Suppressor macrophage treated with lipopolysaccharide for 4 hours (primary cell): ENCODE results near the gene NCKAP5.
"Not testable (repeated sequence)": the region's sequence is repeated elsewhere in the genome, so short reads cannot be mapped to it uniquely, and the experiment has no call there.

Experiments used
- DNase-seq: peaks from one replicate; pipeline ENCODE4 v3.0.0-alpha.2; 2020

Gene NCKAP5

GRCh38 chr2:133253793-133254192, 314.5 kb downstream of the NCKAP5 start:
- DNase-seq: no peak

DNA sequence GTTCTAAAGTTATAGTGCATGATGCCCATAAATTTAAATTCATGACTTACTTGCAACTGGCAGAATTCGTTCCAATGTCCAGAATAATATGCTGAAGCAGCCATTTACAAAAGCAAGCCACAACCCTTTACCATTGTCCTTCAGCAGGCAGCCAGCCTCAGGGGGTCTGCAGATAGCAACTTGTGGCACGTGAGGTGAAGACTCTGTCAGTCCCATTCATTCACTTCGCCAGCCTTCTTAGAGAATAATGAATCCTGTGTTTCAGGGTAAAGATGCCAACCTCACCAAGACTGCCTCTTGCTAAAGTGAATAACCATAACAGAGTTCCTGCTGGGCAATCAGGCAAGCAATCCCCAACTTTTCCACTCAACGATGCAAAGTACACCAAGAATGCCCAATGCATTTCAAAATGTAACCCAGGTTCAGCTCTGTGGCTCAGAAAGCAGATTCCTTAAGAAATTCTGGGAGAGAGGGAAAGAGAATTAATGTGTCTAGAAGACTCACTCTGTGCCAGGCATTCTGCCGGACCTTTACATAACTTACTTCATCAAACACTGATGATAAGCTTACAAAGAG, 315.4 kb downstream of the NCKAP5 start:
- DNase-seq: no peak

DNA sequence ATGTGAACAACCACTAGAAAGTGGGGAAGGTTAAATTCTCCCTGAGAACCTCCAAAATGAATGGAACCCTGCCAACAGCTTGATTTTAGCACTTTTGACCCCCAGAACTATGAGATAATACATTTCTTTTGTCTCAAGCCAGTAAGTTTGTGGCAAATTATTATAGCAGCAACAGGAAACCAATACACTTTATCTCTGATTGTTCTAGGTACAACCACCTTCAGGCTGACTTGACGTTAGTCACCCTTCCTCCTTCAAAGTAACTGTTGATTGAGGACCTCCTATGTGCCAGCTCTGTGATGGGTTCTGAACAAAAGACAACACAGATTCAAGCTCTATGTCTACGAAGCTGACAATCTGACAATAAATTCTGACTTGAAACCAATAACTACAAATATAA, 318.9 kb downstream of the NCKAP5 start:
- no peak for DNase-seq

DNA sequence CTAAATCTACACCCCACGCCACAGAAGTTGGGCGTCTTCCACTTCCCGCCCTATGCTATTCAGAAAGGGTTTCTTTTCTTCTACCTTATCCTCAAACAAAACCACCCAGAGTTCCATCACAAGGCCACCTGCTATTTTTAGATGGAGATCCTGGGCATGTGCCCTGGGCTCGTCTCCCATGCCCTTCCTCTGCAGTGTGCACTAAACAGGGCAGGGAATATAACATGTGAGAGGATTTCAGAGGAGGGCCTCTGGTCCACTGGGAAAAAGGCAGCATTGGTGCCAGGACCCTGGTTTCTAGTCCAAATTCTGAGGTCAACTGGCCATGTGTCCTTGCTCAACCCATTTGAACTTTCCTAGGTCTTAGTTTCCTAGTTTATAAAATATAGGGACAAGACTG, 320.0 kb downstream of the NCKAP5 start:
- no peak for DNase-seq

- peak; percentile 66 for DNase-seq
These were observed 320.6 kb downstream of the NCKAP5 start for GRCh38 chr2:133247631-133248030.

- no peak for DNase-seq
These were observed 327.1 kb downstream of the NCKAP5 start for GRCh38 chr2:133241224-133241571.

DNA sequence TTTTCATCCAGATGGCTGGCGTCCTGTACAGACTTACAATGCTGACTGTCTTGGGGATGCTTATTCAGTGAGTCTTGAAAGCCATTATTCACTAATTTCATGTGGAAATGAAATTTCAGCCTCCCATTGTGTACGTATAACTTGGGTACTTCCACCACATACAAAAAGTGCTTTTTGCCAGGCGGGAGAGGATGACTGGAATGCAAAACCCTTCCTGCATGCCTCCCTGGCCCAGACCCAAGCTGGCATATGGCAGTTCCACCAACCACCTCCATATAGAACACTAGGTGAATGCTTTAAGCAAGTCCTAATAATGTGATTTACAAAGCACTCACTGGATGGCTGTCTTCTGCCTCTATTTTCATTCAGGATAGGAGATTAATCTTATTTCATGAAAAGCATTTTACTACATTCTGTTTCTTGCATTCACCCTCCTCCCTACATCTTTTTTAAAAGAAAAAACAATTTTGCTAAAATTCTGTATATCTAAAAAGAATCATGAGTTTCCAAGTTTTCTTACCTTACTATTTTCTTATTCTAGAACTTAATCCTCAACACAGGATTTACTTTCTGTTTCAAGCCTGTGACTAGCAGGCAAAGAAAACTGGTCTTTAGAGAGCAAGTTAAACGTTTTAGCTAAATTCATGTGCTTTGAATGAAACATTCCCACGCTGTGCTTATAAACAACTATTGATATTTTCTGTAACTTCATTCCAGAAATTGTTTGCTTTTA, 327.6 kb downstream of the NCKAP5 start:
- DNase-seq: no peak

DNA sequence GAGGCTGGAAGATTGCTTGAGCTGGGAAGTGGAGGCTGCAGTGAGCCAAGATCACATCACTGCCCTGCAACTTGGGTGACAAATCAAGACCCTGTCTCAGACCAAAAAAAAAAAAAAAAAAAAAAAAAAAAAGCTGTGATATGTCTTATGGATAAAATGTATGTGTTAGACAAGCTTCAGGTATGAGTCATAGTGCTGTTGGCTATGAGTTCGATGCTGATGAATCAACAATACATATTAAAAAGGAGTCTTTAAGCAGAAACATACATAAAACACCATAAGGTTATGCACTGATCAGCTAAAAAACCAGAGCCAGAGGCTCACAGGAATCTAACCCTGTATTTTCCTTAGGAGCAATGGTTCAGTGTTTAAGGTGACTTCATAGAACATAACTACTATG, 332.3 kb downstream of the NCKAP5 start:
- no peak for DNase-seq

- no peak for DNase-seq
These were observed 335.7 kb downstream of the NCKAP5 start for GRCh38 chr2:133232556-133232955.

- no peak for DNase-seq
These were observed 337.0 kb downstream of the NCKAP5 start for GRCh38 chr2:133231264-133231663.

GRCh38 chr2:133229974-133230373, 338.3 kb downstream of the NCKAP5 start:
- DNase-seq: no peak

- no peak for DNase-seq
These were observed 345.0 kb downstream of the NCKAP5 start for GRCh38 chr2:133223226-133223625.

- DNase-seq: no peak
These were observed 346.9 kb downstream of the NCKAP5 start for GRCh38 chr2:133221398-133221797.

GRCh38 chr2:133218204-133218603, 350.1 kb downstream of the NCKAP5 start:
- no peak for DNase-seq

DNA sequence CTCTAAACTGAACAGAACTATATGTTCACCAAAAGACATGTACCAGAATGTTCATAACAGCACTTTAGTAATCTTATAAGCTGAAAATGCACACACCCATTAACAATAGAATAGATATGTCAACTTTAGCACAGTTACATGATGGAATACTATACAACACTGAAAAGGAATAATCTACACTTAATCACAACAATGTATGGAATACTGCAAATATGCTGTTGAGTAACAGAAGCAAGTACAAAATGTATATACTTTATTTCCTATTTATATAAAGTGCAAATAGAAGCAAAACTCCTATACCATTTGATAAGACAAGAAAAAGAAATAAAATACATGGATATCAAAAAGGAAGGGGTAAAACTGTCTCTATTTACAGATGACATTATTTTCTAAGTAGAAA, 352.8 kb downstream of the NCKAP5 start:
- DNase-seq: no peak

- no peak for DNase-seq
These were observed 354.6 kb downstream of the NCKAP5 start for GRCh38 chr2:133213651-133214050.

DNA sequence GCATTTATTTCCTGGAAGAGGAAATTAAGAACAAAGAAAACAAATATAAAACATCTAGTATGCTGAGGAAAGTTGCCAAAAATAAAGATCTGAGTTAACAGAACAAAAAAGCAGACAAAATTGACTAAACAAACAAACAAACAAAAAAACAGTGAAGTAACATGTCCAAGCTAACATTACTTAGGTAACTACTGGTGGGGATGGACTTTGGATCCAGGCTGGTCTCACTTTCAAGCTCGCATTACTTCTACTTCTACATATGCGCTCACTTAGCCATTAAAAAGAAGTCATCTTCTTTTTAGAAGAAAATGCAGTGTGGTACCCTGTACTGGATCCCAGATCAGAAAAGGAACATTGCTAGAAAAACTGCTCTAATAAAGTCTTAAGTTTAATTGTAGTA, 358.9 kb downstream of the NCKAP5 start:
- no peak for DNase-seq

DNA sequence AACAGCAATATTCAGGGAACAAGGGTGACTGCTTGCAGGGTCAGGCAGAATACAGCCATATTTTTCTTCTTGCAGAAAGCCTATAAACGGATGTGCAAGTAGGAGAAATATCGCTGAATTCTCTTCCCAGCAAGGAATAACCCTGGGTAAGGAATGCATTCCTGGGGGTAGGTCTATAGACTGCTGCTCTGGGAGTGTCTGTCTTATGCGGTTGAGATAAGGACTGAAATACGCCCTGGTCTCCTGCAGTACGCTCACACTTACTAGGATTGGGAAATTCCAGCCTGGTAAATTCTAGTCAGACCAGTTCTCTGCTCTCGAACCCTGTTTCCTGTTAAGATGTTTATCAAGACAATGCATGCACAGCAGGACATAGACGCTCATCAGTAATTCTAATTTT, 361.6 kb downstream of the NCKAP5 start:
- DNase-seq: not testable (repeated sequence)

- DNase-seq: no peak
These were observed 363.8 kb downstream of the NCKAP5 start for GRCh38 chr2:133204421-133204820.

GRCh38 chr2:133200684-133201421, 367.4 kb downstream of the NCKAP5 start:
- no peak for DNase-seq

DNA sequence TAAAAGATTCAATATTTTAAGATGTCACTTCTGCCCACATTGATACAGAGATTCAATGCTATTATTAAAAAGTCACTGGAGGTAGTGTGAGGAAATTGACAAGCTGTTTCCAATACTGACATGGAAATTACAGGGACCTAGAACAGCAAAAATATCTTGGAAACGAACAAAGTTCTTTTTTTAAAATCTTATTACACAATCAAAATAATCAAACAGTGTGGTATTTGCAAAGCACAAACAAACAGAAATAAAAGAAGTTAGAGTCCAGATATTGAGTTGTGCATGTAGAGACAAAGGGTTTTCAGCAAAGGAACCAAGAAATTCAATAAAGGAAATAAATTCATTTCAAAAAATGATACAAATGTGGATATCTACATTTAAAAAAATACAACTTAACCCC, 369.6 kb downstream of the NCKAP5 start:
- DNase-seq: no peak

GRCh38 chr2:133197156-133197555, 371.1 kb downstream of the NCKAP5 start:
- no peak for DNase-seq

GRCh38 chr2:133194777-133195335, 373.4 kb downstream of the NCKAP5 start:
- DNase-seq: no peak

DNA sequence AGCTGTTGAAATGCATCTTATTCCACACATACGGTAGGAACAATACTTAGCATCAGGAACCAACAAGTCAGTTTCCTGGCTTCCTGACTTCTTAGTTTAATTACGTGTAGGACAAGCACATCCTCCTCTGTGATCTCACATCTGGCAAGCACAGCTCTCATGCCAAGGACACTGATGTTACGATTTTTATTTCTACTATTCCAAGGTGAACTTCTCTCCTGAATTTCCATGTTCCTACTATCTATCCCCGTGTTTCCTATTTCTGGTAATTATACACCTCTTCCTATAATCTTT, 374.0 kb downstream of the NCKAP5 start:
- DNase-seq: no peak
